ENCODE results near the gene DNAH6.

The DNAH6 gene

DNA sequence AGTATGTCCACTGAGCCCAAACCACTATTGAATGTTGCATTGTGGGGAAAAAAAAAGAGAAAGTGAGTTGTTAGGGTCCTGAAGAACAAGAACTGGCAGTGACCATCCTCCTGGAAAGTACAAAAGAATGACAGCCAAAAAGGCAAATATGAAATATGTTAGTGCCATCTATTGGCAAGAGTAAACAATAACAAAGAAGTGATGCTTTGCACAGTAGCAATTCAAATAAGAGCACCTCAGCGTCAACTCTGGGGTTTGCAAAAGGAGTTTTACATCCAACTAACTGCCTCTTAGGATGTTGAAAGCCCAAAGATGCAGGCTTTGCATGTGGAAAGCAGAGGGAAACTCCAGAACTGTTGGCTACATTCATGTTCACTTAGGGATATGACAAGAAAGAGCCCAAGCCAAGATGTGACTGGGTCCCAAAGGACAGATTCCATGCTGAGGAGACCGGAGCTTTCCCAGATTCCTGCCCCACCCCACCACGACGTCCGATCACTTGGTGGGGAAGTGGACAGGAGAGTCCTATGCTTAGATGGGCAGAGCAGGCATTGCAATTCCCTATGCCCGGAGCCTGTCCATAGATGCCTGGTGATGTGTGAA is 349.0 kb downstream of the DNAH6 start:
- TF ChIP-seq GATA3 (IDR thresholded peaks at IDR 0.05; ENCODE audit: low read depth, low read length): no peak
- TF ChIP-seq GATA2 (IDR thresholded peaks at IDR 0.05; ENCODE audit: low read depth, low read length): no peak

DNA sequence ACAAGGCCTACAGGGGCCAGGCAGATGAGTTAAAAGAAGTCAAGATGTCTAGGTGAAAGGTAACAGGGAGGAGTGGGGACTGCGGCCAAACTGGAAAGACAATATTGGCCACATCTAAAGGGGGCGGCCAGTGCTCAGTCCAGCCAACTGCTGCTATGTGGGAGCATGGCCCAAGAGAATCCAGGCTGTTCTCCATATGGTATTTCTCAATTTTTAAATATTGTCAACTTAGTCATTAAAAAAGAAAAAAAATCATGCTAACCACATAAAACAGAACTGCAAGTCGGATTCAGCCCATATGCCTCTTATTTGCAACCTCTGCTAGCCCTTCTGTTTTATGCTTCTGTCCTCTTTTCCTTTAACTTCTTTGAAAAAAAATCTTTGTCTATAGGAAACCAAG is 349.8 kb downstream of the DNAH6 start:
- TF ChIP-seq GATA3 (IDR thresholded peaks at IDR 0.05; ENCODE audit: low read depth, low read length): no peak
- TF ChIP-seq GATA2 (IDR thresholded peaks at IDR 0.05; ENCODE audit: low read depth, low read length): no peak

Data from SH-SY5Y (cell line).